LHCN-M2 (cell line): ENCODE data around the gene BRK1. TPM values are rescaled to one million over a fixed set of nuclear protein-coding genes. Genes with fewer than 3 reads are reported as not detected.
"Not testable (repeated sequence)": the region's sequence is repeated elsewhere in the genome, so short reads cannot be mapped to it uniquely, and the experiment has no call there.

Source experiments
- DNase-seq: peaks from one replicate; pipeline ENCODE4 v3.0.0-alpha.2; 2012; ENCODE audit warnings: low read depth
- total RNA-seq: library from RNA; depleted of rRNA; stranded (reverse); fragments of >200 nt; gene quantifications from 2 replicates; pipeline ENCODE4 v1.2.3, GENCODE V29; 2014; rRNA removed

The BRK1 gene
- total RNA-seq, 1 experiment from 2014 or later = 113 TPM

DNA sequence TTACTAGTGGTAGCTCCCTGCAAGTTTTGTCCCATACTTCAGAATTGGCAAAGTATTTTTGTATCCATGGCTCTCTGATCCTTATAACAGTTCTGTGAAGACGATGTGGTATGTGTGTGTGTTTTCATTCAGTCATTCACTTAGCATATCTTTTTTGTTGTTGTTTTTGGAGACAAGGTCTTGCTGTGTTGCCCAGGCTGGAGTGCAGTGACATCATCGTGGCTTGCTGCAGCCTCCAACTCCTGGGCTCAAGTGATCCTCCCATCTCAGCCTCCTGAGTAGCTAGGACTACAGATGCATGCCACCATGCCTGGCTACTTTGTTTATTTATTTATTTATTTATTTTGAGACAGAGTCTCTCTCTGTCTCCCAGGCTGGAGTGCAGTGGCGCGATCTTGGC lies 60.7 kb downstream of the BRK1 start:
- DNase-seq = not testable (repeated sequence)

Other genes with a start within 250 kb of the BRK1 start
- gene CIDEC, start 235.4 kb upstream of the BRK1 start, total RNA-seq = not detected in 2 replicates
- gene JAGN1, start 225.1 kb upstream of the BRK1 start, total RNA-seq = 54.1 and 56.5 TPM in 2 replicates
- 1.1 and 1.9 TPM in 2 replicates for gene IL17RE, start 212.8 kb upstream of the BRK1 start, total RNA-seq
- gene IL17RC, start 198.6 kb upstream of the BRK1 start, total RNA-seq = 30.1 and 42.3 TPM in 2 replicates
- 9.9 and 10.4 TPM in 2 replicates for gene CRELD1, start 181.8 kb upstream of the BRK1 start, total RNA-seq
- 1.4 and 2.5 TPM in 2 replicates for gene PRRT3, start 163.3 kb upstream of the BRK1 start, total RNA-seq
- 82.7 and 126 TPM in 2 replicates for gene EMC3, start 128.8 kb upstream of the BRK1 start, total RNA-seq
- 26.3 and 32.9 TPM in 2 replicates for gene FANCD2, start 89.2 kb upstream of the BRK1 start, total RNA-seq
- gene FANCD2OS, start 7.4 kb upstream of the BRK1 start, total RNA-seq = not detected in 2 replicates
- gene VHL, start 26.1 kb downstream of the BRK1 start, total RNA-seq = 26.9 and 28.4 TPM in 2 replicates
- gene IRAK2, start 49.2 kb downstream of the BRK1 start, total RNA-seq = 5.9 and 7.6 TPM in 2 replicates
- 11.4 and 12.9 TPM in 2 replicates for gene TATDN2, start 132.8 kb downstream of the BRK1 start, total RNA-seq
- gene GHRL, start 177.3 kb downstream of the BRK1 start, total RNA-seq = not detected in 2 replicates
- 183 and 186 TPM in 2 replicates for gene SEC13, start 205.4 kb downstream of the BRK1 start, total RNA-seq